NCI-H1436 (cell line): ENCODE results near the gene DUSP3.
"Not testable (repeated sequence)": the region's sequence is repeated elsewhere in the genome, so short reads cannot be mapped to it uniquely, and the experiment has no call there.

Experiments
- DNase-seq: peaks from one replicate; lab custom pipeline; 2025; lab: John Stamatoyannopoulos, UW

Gene DUSP3

DNA sequence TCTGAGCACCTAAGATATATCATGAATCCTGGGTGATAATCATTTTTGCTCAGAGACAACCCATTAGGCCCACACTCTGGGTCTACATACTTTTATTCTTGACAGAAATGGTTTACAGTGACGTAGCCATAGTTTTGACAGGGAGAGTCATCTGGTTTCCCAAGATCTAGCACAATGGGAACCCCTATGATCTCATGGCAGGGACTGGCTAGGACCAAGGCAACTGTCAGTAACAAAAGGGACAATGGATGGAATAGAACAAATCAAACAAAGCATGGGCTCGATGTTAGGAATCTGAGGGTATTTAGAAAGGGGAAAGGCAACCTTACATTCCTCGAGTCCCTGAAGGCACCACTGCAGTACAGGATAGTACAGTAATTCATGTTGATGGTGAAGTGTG, 22.0 kb upstream of the DUSP3 start:
- DNase-seq: no peak

DNA sequence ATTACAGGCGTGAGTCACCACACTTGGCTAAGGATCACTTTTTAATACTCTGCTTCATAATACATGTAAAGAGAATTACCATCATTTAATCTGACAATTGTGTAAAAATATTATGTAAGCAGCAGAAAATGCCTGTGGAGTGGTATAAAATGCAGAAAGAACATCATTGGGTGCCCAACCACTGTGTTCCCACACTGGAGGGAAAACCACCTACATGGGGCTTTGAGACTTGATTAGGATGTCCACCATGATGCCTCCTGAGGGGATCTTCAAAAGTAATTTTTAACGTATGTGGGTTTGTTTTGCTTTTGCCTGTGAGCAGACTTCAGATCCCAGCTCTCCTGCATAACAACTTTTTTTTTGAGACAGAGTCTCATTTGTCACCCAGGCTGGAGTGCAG, 20.3 kb upstream of the DUSP3 start:
- DNase-seq: no peak

DNA sequence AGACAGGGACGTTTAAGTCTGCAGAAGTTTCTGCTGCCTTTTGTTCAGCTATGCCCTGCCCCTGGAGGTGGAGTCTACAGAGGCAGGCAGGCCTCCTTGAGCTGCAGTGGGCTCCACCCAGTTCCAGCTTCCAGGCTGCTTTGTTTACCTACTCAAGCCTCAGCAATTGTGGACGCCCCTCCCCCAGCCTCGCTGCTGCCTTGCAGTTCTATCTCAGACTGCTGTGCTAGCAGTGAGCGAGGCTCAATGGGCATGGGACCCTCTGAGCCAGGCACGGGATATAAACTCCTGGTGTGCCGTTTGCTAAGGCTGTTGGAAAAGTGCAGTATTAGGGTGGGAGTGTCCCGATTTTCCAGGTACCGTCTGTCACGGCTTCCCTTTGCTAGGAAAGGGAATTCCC, 19.2 kb upstream of the DUSP3 start:
- not testable (repeated sequence) for DNase-seq

DNA sequence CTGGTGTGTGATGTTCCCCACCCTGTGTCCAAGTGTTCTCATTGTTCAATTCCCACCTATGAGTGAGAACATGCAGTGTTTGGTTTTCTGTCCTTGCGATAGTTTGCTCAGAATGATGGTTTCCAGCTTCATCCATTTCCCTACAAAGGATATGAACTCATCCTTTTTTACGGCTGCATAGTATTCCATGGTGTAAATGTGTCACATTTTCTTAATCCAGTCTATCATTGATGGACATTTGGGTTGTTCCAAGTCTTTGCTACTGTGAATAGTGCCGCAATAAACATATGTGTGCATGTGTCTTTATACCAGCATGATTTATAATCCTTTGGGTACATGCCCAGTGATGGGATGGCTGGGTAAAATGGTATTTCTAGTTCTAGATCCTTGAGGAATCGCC, 13.9 kb upstream of the DUSP3 start:
- DNase-seq: not testable (repeated sequence)

DNA sequence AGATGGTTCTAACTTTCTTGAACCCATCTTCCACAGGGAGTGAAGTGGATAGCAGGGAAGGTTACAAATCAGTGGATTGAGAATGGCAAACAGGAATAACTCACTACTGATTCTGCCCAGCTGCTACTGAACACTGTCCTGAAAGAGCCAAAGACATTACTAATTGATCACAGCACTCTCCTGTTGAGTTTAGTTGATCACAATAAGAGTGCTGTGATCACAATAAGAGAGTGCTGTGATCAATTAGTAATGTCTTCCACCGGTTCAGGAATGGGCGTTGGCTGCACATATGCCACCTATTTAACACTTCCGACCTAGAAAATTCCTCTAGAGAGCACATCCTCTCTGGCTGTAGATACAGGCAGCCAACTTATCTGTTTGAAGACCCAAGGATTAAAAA, 12.8 kb upstream of the DUSP3 start:
- no peak for DNase-seq

DNA sequence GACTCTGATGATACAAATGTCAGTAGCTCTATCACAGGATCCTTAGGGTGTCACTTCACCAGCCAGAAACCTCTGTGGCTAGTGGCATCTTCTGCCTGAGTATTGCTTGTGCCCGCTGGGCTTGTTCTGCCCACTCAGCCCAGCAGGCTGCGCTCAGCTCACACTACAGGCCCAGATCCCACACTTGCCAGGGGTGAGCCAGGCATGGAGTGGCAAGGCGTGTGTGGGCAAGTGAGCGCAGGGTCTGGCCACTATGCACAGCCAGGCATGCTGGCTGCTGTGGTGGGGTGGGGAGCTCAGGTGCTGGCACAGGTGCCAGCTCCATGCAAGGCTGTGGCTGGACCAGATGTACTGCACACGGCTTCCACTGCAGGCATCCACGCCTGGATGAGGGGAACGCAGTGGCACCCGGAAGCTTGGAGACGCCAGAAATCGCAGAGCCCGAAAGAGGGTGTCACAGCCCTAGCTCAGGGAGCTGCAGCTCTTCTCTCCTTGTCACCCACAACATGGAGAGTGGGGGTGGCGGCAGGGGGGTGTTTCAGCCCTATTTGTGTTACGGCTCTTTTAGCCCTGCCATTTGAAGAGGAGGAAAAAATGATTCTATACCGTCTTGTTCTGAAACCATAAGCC, 11.6 kb upstream of the DUSP3 start:
- peak; percentile 37 for DNase-seq

DNA sequence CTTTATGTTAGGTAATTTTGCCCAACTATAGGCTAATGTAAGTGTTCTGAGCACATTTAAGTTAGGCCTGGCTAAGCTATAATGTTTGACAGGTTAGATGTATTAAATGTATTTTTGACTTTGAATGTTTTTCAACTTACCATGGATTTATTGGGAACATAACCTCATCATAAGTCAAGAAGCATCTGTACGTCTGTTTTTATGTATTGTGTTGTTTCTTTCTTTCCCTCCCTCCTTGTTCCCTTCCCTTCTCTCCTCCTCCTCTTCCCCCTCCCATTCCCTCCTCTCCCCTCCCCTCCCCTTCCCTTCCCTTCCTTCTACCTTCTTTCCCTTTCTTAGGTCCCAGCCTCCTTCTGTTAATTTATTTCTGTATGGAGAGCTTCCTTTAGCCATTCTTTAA, 10.7 kb upstream of the DUSP3 start:
- no peak for DNase-seq

DNA sequence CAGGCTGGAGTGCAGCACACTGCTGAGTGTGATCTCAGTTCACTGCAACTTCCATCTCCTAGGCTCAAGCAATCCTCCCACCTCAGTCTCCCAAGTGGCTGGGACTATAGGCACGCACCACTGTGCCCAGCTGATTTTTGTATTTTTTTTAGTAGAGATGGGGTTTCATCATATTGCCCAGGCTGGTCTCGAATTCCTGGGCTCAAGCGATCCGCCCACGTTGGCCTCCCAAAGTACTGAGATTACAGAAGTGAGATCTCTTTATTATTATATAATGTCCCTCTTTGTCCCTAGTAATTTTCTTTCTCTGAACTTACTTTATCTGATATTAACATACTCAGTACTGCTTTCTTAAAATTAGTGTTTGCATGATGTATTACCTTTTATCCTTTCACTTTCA, 9.8 kb upstream of the DUSP3 start:
- DNase-seq: no peak

DNA sequence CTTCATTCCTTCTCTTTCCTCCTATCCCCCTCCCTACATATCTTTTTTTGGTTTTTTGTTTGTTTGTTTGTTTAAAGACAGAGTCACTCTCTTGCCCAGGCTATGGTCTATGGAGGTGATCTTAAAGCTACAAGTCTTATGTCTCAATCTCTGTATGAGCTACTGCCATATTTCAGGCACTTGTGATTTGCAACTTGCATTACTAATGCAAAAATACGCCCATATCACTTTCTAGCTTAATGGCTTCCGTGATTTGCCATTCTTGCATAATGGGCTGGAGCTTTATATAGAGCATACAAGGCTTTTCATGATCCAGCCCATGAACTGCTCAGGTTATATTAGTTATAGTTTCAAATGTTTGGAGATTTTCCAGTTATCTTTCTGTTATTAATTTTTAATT, 9.0 kb upstream of the DUSP3 start:
- no peak for DNase-seq

DNA sequence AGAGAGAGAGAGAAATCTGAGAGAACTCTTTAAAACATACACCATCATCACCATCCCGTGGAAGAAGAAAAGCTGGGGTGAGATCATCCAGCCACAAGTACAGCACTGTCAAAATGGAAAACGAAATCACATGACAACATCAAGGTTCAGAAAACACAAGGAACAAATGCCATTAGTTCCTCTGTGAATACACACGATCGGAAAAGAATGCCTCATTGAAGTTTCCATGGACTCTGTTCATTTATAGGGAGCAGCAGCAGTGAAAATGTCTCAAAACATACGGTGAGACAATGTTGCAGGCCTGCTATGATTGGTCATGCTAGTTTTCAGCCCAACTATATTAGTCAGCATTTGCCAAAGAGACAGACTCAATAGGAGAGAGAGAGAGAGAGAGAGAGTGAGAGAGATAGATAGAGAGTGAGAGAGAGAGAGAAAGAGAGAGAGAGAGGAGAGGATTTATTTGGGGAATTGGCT, 5.9 kb upstream of the DUSP3 start:
- no peak for DNase-seq

DNA sequence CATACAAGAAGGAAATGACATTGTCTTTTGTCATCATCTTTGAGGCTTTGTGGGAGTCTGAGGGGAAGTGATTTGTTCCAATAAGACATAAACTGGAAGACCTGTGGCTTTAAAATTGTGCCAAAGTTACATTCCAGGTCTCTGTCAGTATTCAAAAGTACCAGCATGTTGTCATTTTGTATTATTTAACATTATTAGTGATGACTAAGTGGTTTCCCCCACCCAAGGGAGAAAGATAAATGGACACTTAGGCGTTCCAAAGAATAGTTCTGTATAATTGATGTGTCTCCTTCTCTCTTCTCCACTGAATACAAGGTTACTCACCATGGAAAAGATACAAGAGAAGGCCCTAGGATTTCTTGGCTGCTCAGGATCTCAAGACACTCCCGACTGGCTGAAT, 5.3 kb upstream of the DUSP3 start:
- DNase-seq: no peak

DNA sequence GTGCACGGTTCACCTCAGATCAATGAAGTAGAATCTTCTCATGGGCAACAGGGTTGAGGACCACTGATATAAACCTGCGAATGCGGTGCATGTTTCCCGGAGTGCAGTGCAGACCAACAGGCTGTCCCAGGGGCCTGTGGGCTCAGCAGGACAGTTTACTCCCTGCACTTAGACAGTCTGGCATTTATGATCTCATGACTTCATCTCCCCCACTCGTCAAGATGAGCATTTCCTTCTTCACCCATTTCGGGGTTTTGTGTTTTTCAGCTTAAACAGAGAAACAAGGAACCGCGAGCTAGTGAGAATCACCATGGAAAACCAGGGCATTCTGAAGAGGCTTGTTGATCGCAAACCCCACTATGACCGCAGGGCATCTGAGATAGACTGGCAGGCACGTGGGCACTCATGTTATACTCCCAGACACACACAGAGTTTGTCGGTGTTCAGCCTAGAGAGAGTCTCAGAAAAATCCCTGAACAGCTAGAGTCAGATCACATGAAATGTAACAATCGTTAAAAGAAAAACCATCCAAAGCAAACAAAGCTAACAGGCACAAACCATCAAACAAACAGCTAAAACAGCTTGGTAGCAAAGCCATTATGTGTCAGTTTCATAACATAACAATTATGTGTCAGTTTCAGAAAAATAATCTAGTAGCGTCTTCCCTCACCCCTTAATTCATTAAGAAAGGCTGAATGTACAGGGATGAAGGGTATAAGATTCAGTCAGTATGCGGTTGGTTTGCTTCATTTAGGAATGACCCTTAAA, 4.3 kb upstream of the DUSP3 start:
- no peak for DNase-seq

DNA sequence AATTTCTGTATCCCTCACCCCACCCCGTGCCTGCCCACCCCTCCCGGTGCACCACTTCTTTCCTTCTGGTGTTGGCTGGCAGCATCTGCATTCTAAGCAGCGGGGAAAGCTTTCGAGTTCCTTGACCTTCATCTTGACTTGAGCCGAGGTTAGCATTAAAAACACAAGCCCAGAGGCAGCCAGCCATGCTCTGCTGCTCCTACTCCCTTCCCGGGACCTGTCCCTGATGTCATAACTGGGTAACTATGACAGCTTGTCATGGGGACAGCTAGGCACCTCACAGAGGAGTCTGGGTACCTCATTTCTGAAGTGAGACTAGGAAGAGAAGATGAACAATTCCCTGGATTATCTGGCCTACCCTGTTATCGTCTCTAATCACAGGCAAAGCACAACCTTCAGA, 1.4 kb upstream of the DUSP3 start, which contains the start of gene CFAP97D1:
CFAP97D1 (plus strand) TSS at position 301 of the 400 bp plus-strand sequence; CDS start at position 329, 28 bp downstream.
- no peak for DNase-seq

DNA sequence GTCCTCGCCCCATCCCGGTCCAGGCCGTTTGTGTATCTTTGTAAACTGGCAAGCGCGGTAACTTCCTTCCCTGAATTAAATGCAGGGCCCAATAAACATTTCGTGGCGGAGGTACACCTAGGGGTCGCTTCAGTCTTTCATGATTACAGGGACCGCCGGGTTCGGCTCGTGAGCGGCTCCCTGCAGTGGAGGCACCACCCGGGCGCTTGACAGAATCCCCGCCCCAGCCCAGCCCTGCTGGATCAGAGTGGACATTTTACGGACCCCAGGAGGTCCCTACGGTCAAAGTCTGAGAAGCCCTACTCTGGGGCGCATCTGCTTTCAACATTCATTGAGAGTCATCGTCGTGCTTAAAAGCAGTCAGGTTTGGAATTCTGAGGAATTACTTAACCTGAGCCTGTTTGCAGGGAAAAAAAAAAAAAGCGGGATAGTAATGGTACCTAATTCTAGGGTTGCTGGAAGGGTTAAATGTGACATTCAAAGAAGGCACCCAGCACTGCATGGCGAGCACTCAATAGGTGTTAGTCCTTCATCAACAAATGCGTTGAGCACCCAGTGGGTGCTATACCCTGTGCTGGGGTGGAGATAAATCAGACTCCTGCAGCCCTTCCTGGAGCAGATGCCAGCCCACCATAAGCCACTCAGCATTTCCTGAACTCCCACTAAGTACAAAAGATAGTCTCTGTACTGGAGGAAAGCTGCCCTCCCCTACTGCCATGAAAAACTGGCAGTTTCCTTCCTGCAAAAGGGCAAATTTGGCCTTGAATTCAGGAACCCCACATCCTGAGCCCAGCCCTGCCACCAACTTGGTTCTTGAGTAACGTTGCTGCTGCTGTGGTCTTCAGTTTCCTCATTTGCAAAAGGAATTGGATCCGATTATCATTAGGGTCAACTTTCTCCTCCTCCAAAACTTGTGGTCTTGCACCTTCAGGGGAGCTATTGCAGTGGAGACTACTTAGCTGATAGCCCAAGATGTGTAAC, 658 bp upstream of the DUSP3 start:
- no peak for DNase-seq

DNA sequence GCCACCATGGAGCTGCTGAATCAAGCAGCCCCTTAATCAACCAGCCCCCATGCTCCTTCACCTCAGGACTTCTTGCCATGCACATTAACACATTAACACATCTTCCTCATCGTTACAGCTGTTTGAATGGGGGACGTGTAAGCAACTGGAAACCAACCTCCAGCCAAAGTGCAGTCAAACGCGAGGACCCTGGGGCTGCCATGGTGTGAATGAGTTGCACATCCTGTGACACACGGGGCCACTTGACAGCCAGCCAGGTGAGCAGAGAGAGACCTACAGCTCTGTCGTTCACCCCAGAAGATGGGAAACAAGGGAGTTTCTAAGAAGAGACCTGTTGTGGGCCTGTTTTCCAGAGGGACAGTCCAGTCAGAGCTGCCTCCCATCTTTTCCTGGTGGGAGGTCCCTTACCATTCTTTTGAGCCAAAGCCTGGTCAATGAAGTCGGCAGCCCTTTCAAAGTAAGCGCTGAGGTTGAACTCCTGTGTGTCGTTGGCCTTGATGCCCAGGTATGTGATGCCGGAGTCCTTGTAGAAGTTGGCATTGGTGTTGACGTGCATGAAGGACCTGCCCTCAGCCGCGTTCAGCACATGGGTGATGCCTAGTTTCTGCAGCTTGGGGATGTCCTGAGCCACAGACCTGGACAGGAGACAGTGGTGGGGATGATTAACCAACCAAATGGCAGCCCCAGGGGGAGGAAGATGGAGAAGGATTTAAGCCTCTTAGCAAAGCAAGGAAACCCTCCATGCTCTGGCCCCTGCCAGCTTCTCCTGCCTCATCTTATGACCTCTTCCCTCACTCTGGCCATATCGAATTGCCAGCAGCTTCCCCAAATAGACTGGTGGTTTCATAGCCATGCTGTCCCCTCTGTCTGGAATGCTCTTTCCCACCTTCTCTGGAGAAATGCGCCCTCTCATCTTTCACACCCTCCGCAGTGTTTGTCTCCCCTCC, 4.2 kb downstream of the DUSP3 start:
- no peak for DNase-seq

DNA sequence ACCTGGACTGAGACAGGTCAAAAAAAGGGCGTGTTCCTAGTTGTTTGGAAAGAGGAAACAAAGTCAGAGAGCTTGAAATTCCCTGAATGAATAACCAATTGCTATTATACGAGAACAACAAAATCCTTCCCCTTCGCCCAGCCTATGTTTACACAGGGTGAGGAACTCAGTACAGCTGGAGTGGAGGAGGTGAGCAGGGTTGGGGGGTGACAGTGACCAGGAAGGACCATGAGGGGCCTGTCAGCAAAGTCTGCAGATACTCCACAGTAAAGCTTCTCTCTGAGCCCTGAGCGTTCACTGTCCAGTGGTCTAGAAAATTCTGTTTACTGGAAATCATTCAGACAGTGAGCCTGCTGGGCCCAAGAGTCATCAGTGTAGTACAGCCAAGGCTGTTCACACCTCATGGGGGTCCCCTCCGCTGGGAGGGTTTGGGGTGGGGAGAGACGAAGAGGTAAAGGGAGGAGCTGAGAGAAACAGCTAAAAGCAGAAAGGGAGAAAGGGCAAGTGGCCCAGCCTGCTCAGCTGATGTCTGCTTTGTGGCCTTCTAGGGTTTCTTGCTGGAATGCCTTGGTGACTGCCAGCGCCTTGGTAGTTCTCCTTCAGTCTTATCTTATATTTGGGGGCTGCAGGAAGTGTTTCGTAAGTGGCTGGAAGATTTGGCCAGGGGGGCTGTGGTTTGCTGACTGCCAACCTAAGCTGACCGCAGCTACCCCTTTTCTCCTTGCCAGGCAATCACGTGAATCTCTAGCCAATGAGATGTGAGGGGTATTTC, 5.7 kb downstream of the DUSP3 start:
- no peak for DNase-seq

DNA sequence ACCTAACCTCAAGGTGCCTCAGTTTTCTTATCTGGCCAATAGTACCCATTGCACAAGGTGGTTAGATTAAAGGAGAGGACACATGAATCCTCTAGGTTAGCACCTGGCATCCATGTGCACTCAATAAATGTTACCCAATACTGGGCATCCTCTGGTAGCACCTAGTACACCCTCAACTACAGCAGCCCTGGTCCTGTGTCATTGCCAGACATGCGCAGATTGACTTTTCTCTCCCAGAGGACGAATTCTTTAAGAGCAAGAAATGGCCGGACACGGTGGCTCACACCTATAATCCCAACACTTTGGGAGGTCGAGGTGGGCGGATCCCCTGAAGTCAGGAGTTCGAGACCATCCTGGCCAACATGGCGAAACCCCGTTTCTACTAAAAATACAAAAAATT, 7.3 kb downstream of the DUSP3 start:
- no peak for DNase-seq

DNA sequence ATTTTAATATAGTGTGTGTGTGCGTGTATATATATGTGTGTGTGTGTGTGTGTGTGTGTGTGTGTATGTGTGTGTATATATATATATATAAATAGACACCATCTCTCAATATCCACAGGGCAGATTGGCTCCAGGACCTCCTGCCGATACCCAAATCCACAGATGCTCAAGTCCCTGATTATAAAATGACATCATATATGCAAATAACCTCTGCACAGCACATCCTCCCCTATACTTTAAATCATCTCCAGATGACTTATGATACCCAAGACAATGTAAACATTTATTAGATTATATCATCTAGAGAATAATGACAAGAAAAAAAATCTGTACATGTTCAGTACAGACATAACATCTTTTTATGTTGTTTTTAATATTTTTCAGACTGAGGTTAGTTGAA, 7.8 kb downstream of the DUSP3 start:
- DNase-seq: no peak

DNA sequence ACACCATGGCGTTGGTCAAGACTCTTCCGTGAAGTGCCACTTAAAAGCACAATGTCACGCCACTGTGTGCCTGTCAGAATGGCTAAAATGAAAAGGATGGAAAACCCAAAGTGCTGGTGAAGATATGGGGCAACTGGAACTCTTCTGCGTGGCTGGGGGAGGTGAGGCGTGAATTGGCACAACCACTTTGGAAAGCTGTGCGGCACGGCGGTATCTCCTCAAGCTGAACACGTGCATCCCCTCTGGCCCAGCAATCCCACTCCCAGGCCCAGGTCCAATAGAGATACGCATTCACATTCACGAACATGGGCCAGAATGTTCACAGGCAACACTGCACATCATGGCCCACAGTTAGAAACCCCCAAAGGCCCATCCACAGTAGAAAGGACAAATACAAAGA, 8.9 kb downstream of the DUSP3 start:
- DNase-seq: no peak

DNA sequence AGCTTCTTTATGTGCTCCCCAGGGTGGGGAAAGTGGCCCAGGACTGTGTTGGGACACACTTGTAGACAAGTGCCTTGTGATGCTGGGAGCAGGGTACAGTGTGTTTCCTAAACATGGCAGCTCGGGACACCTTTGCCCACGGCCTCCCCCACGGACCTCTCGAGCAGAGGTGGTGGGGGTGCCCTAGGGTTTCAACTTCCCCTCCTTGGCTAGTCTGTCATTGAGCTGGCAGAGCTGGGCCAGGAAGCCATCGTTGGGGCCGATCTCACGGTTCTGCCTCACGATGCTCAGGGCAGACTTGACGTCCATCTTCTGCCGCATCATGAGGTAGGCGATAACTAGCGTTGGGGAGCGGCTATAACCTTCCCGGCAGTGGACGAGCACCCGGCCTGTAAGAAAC, 9.4 kb downstream of the DUSP3 start:
- no peak for DNase-seq

DNA sequence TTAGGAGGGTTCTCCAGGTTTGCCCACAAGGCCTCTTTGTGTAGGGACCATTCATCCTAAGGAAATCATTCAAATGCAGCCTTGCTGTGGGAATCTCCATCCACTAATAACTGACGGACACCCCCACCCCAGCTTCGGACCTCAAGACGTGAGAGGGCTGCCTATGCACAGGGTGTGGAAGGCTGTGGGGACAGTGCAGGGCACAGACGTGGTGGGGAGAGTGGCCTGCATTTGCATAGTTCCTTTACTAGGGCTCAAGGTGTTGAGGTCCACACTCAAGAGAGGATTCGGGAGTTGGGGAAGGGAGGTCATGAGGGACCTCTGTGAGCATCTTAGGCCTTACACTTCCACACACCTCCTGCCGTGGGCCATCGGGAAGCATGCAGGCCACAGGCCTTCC, 9.8 kb downstream of the DUSP3 start:
- DNase-seq: no peak
